Colonic mucosa (tissue), 4 donors: ENCODE results near the gene FBXL16. TPM values are rescaled to one million over a fixed set of nuclear protein-coding genes. Genes with fewer than 3 reads are reported as not detected.

Source experiments
- DNase-seq: peaks from one replicate; pipeline ENCODE4 v3.0.0-alpha.2; 2020
- H3K27ac ChIP-seq: fragments of 200-600 bp; one replicate; pipeline ENCODE4 v1.8.0; 2021
- H3K27me3 ChIP-seq: fragments of 200-600 bp; one replicate; pipeline ENCODE4 v1.8.0; 2021
- H3K36me3 ChIP-seq: fragments of 200-600 bp; one replicate; pipeline ENCODE4 v1.8.0; 2021
- H3K4me1 ChIP-seq: fragments of 200-600 bp; one replicate; pipeline ENCODE4 v1.8.0; 2021; ENCODE audit warnings: mild to moderate bottlenecking
- H3K4me3 ChIP-seq: fragments of 200-600 bp; one replicate; pipeline ENCODE4 v1.8.0; 2021
- H3K9ac ChIP-seq, 2 donors: one replicate each; pipeline ENCODE4 v1.7.0; 2013; ENCODE audit warnings: control low read depth in 2 of 2, low read depth in 2 of 2, low read length in 2 of 2
- H3K9me3 ChIP-seq: fragments of 200-600 bp; one replicate; pipeline ENCODE4 v1.8.0; 2021
- intact Hi-C: fragments of 100-400 bp; cut with DNase I; formaldehyde crosslinking; loops from one replicate; pipeline ENCODE4 v1.14.1; 2022
- total RNA-seq, 2 donors: library from RNA; stranded (reverse); fragmentation: NEBNext Ultra II Directional in 1 of 2; extraction: Animal tissue kit (Norgen Biotek cat#: 25700) in 1 of 2; gene quantifications; one replicate each; pipeline ENCODE4 v1.2.1, GENCODE V29; 2021
- TF ChIP-seq, protein P1 (sequence below): fragments of 200-600 bp; IDR thresholded peaks from one replicate; pipeline ENCODE4 v1.8.0; 2022; ENCODE audit warnings: antibody characterized with exemption, mild to moderate bottlenecking
- donor health status: healthy.
- donor health status: DM: no; HTN: no; CAD: no.
- donor health status: DM: no; HTN: no; CAD: no.

The FBXL16 gene
- total RNA-seq, 2 donors from 2014 or later = 2.0 to 2.2 TPM

DNA sequence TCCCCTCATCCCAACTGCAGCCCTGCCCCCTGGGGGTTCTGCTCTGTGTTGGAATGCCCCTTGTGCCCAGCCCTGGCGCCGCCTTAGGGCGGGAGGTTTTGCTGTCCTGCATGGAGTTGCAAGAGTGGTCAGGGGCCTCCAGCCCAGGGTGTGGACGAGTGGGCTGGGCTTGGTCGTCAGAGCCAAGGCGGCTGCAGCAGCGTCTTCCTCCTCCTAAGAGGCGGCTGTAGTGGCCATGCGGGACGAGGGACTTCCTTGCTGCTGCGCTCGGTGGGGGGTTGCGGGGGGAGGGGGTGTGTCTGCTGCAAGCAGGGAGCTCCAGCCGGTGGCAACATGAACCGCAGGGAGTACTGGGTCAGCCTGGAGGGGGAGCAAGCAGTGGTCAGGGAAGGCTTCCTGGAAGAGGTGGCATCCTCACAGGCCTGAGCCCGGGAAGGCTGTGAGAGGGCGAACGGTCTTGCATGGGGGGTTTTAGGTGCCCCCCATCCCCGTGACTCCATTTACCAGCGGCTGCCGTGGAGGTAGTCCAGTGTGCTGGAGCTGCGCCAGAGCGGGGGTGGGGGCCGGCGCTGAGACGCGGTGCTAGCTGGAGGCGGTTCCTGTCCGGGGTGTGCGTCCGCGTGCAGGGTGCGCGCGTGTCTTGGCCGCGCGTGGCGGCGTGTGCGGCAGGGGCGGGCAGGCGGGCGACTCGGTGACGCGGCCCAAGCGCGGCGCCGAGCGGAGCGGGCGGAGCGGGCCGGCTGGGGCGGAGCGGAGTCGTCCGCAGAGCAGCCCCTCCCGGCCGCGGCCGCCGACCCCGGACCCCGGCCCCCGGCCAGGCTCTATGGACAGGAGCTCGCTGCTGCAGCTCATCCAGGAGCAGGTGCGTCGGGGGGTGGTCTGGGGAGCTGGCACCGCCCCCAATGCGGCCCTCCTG is 30.4 kb downstream of the FBXL16 start, which contains the start of gene RHBDL1:
RHBDL1 (plus strand) TSS at position 704 of the 916 bp plus-strand sequence; CDS start at position 824, 120 bp downstream.
- TF ChIP-seq, protein P1, sequence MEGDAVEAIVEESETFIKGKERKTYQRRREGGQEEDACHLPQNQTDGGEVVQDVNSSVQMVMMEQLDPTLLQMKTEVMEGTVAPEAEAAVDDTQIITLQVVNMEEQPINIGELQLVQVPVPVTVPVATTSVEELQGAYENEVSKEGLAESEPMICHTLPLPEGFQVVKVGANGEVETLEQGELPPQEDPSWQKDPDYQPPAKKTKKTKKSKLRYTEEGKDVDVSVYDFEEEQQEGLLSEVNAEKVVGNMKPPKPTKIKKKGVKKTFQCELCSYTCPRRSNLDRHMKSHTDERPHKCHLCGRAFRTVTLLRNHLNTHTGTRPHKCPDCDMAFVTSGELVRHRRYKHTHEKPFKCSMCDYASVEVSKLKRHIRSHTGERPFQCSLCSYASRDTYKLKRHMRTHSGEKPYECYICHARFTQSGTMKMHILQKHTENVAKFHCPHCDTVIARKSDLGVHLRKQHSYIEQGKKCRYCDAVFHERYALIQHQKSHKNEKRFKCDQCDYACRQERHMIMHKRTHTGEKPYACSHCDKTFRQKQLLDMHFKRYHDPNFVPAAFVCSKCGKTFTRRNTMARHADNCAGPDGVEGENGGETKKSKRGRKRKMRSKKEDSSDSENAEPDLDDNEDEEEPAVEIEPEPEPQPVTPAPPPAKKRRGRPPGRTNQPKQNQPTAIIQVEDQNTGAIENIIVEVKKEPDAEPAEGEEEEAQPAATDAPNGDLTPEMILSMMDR = no peak
- peaks cover 18% of the 10 kb centered on the region for H3K36me3 ChIP-seq
- no peaks in the 10 kb centered on the region for H3K27me3 ChIP-seq
- H3K4me1 ChIP-seq = peaks cover 17% of the 10 kb centered on the region
- H3K9ac ChIP-seq = peak within 1 kb of the TSS; percentile 38 to 55
- intact Hi-C loops = no loop called here
- no peak within 1 kb of the TSS for H3K27ac ChIP-seq
- H3K9me3 ChIP-seq = no peaks in the 10 kb centered on the region
- DNase-seq = no peak
- peak within 1 kb of the TSS; percentile 25 for H3K4me3 ChIP-seq

- intact Hi-C loops = no loop called here
- Histone ChIP-seq H3K9me3 (no peaks in the 10 kb centered on the region), H3K27ac (no peak overlapping the region), H3K4me1 (peaks cover 17% of the 10 kb centered on the region), H3K4me3 (no peak overlapping the region), H3K27me3 (no peaks in the 10 kb centered on the region), H3K9ac (no peak overlapping the region), H3K36me3 (peaks cover 23% of the 10 kb centered on the region)
- DNase-seq = no peak
- TF ChIP-seq, protein P1 = no peak
Observed at GRCh38 chr16:674214-674881, 31.3 kb downstream of the FBXL16 start.

- no peak for DNase-seq
- no peaks in the 10 kb centered on the region for H3K9me3 ChIP-seq
- H3K36me3 ChIP-seq = peaks cover 23% of the 10 kb centered on the region
- no peak overlapping the region for H3K27ac ChIP-seq
- H3K4me1 ChIP-seq = peaks cover 19% of the 10 kb centered on the region
- no peak overlapping the region for H3K4me3 ChIP-seq
- H3K9ac ChIP-seq = no peak overlapping the region
- no peaks in the 10 kb centered on the region for H3K27me3 ChIP-seq
- TF ChIP-seq, protein P1 = no peak
- intact Hi-C loops = no loop called here
Observed at GRCh38 chr16:673399-673991, 32.1 kb downstream of the FBXL16 start.

GRCh38 chr16:672851-673250 is 32.8 kb downstream of the FBXL16 start:
- intact Hi-C loops = no loop called here
- no peak for DNase-seq
- no peak overlapping the region for H3K4me3 ChIP-seq
- no peak overlapping the region for H3K27ac ChIP-seq
- TF ChIP-seq, protein P1 = no peak
- peaks cover 19% of the 10 kb centered on the region for H3K4me1 ChIP-seq
- no peaks in the 10 kb centered on the region for H3K9me3 ChIP-seq
- H3K27me3 ChIP-seq = no peaks in the 10 kb centered on the region
- H3K9ac ChIP-seq = no peak overlapping the region
- H3K36me3 ChIP-seq = peaks cover 23% of the 10 kb centered on the region

DNA sequence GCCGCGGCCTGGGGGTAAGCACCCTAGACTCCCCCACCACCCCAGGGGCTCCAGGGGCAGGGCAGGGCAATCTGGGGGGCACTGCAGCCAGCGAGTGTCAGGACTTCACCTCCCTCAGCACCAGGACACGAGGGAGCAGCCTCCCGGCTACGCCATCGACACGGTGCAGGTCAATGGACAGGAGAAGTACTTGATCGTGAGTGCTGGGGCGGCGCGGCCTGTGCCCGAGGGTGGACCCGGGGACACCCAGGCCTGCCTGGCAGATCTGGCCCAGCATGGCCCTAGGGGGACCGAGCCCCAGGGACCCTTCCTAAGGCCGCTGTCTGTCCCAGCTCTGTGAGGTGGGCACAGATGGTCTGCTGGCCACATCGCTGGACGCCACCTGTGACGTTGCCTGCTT is 33.2 kb downstream of the FBXL16 start:
- no peak overlapping the region for H3K4me3 ChIP-seq
- H3K27ac ChIP-seq = no peak overlapping the region
- peaks cover 23% of the 10 kb centered on the region for H3K36me3 ChIP-seq
- H3K9ac ChIP-seq = no peak overlapping the region
- TF ChIP-seq, protein P1 = no peak
- intact Hi-C loops = no loop called here
- no peaks in the 10 kb centered on the region for H3K27me3 ChIP-seq
- H3K4me1 ChIP-seq = peaks cover 19% of the 10 kb centered on the region
- H3K9me3 ChIP-seq = no peaks in the 10 kb centered on the region
- DNase-seq = no peak
